IMR-90 (cell line): Measurements from ENCODE around the gene PRSS3.

ENCODE experiments used
- BHLHE40 ChIP-seq: fragments of 150-350 bp; IDR thresholded peaks from 2 replicates; pipeline ENCODE4 v1.6.1; 2016; ENCODE audit warnings: mild to moderate bottlenecking, low read depth, low read length
- CEBPB ChIP-seq: IDR thresholded peaks from 2 replicates; pipeline ENCODE4 v1.6.1; 2012; ENCODE audit warnings: low read depth, low read length, improper control_type of control experiment
- CHD1 ChIP-seq: IDR thresholded peaks from 2 replicates; pipeline ENCODE4 v1.6.1; 2012; ENCODE audit warnings: low read depth, low read length, improper control_type of control experiment
- CTCF ChIP-seq: conservative IDR thresholded peaks from 2 replicates; pipeline ENCODE4 v1.5.1; 2012; ENCODE audit warnings: mild to moderate bottlenecking, low read depth, low read length, improper control_type of control experiment
- MAZ ChIP-seq: IDR thresholded peaks from 2 replicates; pipeline ENCODE4 v1.6.1; 2012; ENCODE audit warnings: low read depth, mild to moderate bottlenecking, low read length, improper control_type of control experiment, moderate library complexity, borderline replicate concordance
- POLR2A ChIP-seq: IDR thresholded peaks from 2 replicates; pipeline ENCODE4 v1.6.1; 2012; ENCODE audit warnings: mild to moderate bottlenecking, low read depth, low read length
- USF2 ChIP-seq: fragments of 150-350 bp; IDR thresholded peaks from 2 replicates; pipeline ENCODE4 v1.6.1; 2017; ENCODE audit warnings: mild to moderate bottlenecking, antibody characterized with exemption, low read length, low read depth

GRCh38 chr9:33809506-33809905 lies 14.1 kb downstream of the PRSS3 start:
- TF ChIP-seq USF2 = no peak
- TF ChIP-seq CTCF = no peak
- TF ChIP-seq POLR2A = no peak
- no peak for TF ChIP-seq MAZ
- no peak for TF ChIP-seq CHD1
- TF ChIP-seq BHLHE40 = no peak
- no peak for TF ChIP-seq CEBPB
